ENCODE results near the gene WNT2B.

The WNT2B gene

DNA sequence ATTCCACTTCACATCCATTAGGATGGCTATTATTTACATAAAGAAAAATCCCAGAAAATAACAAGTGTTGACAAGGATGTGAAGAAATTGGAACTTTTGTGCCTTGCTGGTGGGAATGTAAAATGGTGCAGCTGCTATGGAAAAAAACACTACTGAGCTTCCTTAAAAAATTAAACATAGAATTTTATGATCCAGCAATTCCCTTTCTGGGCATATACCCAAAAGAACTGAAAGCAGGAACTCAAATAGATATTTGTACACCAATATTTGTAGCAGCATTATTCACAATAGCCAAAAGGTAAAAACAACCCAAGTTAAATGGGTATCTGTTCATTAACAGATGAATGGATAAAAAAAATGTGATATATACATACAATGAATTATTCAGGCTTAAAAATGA, 45.6 kb downstream of the WNT2B start:
- Histone ChIP-seq H2BK5ac (ENCODE audit: low read length) (no peak overlapping the region), H3K9ac (ENCODE audit: low read depth, low read length, poor library complexity) (no peak overlapping the region), H3K9me3 (replicated peaks in 1 of 2; ENCODE audit: control insufficient read depth in 2 of 2, insufficient read depth in 1 of 2, low read depth in 1 of 2, low read length in 2 of 2) (no peaks in the 10 kb centered on the region), H3K4me1 (ENCODE audit: control insufficient read depth in 2 of 2, insufficient read depth in 1 of 2, low read depth in 1 of 2, low read length in 2 of 2) (peaks cover 2% of the 10 kb centered on the region in 2 donors), H2AFZ (ENCODE audit: low read length) (no peak overlapping the region), H3K79me1 (ENCODE audit: low read depth, low read length) (no peaks in the 10 kb centered on the region), H2AK5ac (ENCODE audit: low read depth, low read length) (no peak overlapping the region), H2BK12ac (ENCODE audit: low read length) (no peak overlapping the region), H3K18ac (ENCODE audit: low read length) (no peak overlapping the region), H3K23ac (ENCODE audit: low read depth, low read length, poor library complexity) (no peak overlapping the region), H4K8ac (ENCODE audit: low read depth, low read length) (no peak overlapping the region), H3K4ac (ENCODE audit: low read length) (no peak overlapping the region), H2BK15ac (ENCODE audit: low read length) (no peak overlapping the region), H3K27me3 (ENCODE audit: control insufficient read depth in 3 of 3, insufficient read depth in 3 of 3, low read depth in 1 of 3, low read length in 3 of 3) (no peaks in the 10 kb centered on the region), H3K4me3 (ENCODE audit: low read length in 2 of 2) (no peak overlapping the region), H3K27ac (replicated peaks; ENCODE audit: low read length) (no peak overlapping the region), H3K36me3 (replicated peaks in 1 of 2; ENCODE audit: control insufficient read depth in 2 of 2, insufficient read depth in 2 of 2, low read length in 2 of 2) (peaks cover 0 to 53% of the 10 kb centered on the region in 2 donors), H2BK120ac (ENCODE audit: low read depth, low read length) (no peak overlapping the region), H3K4me2 (ENCODE audit: insufficient read depth, low read length, poor library complexity, severe bottlenecking) (no peak overlapping the region), H4K91ac (ENCODE audit: low read depth, low read length, poor library complexity) (no peak overlapping the region), H3K14ac (ENCODE audit: low read length) (no peak overlapping the region)
- no peak for DNase-seq (ENCODE audit: low spot score)

DNA sequence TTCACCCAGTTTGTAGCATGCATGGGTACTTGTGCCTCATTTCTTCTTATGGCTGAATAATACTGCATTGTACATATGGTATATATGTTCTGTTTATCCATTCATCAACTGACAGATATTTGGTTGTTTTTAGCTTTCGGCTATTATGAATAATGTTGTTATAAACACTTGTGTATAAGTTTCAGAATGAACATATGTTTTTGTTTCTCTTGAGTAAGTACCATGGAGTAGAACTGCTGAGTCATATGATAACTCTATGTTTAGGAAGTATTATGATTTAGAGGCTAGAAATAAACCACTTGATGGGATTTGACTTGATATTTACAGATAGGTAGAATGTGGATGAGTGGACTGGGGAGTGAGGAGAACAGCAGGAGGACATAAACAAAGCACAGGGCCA, 48.6 kb downstream of the WNT2B start:
- H3K27me3 ChIP-seq (ENCODE audit: control insufficient read depth in 3 of 3, insufficient read depth in 3 of 3, low read depth in 1 of 3, low read length in 3 of 3) = no peaks in the 10 kb centered on the region
- H3K23ac ChIP-seq (ENCODE audit: low read depth, low read length, poor library complexity) = no peak overlapping the region
- H3K36me3 ChIP-seq (replicated peaks in 1 of 2; ENCODE audit: control insufficient read depth in 2 of 2, insufficient read depth in 2 of 2, low read length in 2 of 2) = peaks cover 0 to 43% of the 10 kb centered on the region in 2 donors
- H2BK15ac ChIP-seq (ENCODE audit: low read length) = no peak overlapping the region
- no peak overlapping the region for H3K14ac ChIP-seq (ENCODE audit: low read length)
- H2BK120ac ChIP-seq (ENCODE audit: low read depth, low read length) = no peak overlapping the region
- H2AFZ ChIP-seq (ENCODE audit: low read length) = no peak overlapping the region
- no peak overlapping the region for H3K27ac ChIP-seq (replicated peaks; ENCODE audit: low read length)
- H4K91ac ChIP-seq (ENCODE audit: low read depth, low read length, poor library complexity) = no peak overlapping the region
- no peak overlapping the region for H2BK5ac ChIP-seq (ENCODE audit: low read length)
- H3K79me1 ChIP-seq (ENCODE audit: low read depth, low read length) = no peaks in the 10 kb centered on the region
- DNase-seq (ENCODE audit: low spot score) = no peak
- WGBS, 2 donors (ENCODE audit: extremely low coverage in 2 of 2, insufficient read length in 2 of 2, insufficient replicate concordance in 1 of 2) = no CpG with 5 or more reads among the region's 1 CpG
- H3K4ac ChIP-seq (ENCODE audit: low read length) = no peak overlapping the region
- H2BK12ac ChIP-seq (ENCODE audit: low read length) = no peak overlapping the region
- H3K9me3 ChIP-seq (replicated peaks in 1 of 2; ENCODE audit: control insufficient read depth in 2 of 2, insufficient read depth in 1 of 2, low read depth in 1 of 2, low read length in 2 of 2) = no peaks in the 10 kb centered on the region
- peaks cover 2% of the 10 kb centered on the region in 2 donors for H3K4me1 ChIP-seq (ENCODE audit: control insufficient read depth in 2 of 2, insufficient read depth in 1 of 2, low read depth in 1 of 2, low read length in 2 of 2)
- H4K8ac ChIP-seq (ENCODE audit: low read depth, low read length) = no peak overlapping the region
- H3K4me3 ChIP-seq (ENCODE audit: low read length in 2 of 2) = no peak overlapping the region
- H3K9ac ChIP-seq (ENCODE audit: low read depth, low read length, poor library complexity) = no peak overlapping the region
- H2AK5ac ChIP-seq (ENCODE audit: low read depth, low read length) = no peak overlapping the region
- no peak overlapping the region for H3K4me2 ChIP-seq (ENCODE audit: insufficient read depth, low read length, poor library complexity, severe bottlenecking)
- no peak overlapping the region for H3K18ac ChIP-seq (ENCODE audit: low read length)

DNA sequence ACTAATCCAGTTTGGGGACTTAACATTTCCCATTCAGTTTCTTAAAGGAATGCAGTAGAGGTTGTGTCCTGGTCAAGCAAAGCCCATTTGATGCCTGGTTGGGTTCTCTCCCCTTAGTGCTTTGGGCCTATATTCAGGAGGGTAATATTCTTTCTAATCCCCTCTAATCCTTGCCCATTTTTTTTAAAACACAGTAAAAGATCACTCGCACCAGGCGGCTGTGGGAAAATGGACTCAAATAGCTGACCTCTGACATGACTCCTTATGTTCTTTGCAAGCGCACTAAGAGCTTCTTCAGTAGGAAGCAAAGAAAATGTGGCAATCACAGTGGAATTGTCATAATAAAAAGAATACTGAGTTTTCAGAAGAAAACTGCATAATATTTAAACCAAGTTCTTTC, 49.9 kb downstream of the WNT2B start:
- peak; percentile 39 for DNase-seq (ENCODE audit: low spot score)
- no peak overlapping the region for H3K18ac ChIP-seq (ENCODE audit: low read length)
- H2AK5ac ChIP-seq (ENCODE audit: low read depth, low read length) = no peak overlapping the region
- H2BK15ac ChIP-seq (ENCODE audit: low read length) = no peak overlapping the region
- no peaks in the 10 kb centered on the region for H3K79me1 ChIP-seq (ENCODE audit: low read depth, low read length)
- H4K8ac ChIP-seq (ENCODE audit: low read depth, low read length) = no peak overlapping the region
- H3K14ac ChIP-seq (ENCODE audit: low read length) = no peak overlapping the region
- no peak overlapping the region for H4K91ac ChIP-seq (ENCODE audit: low read depth, low read length, poor library complexity)
- H2AFZ ChIP-seq (ENCODE audit: low read length) = no peak overlapping the region
- H3K4me2 ChIP-seq (ENCODE audit: insufficient read depth, low read length, poor library complexity, severe bottlenecking) = no peak overlapping the region
- no peaks in the 10 kb centered on the region for H3K27me3 ChIP-seq (ENCODE audit: control insufficient read depth in 3 of 3, insufficient read depth in 3 of 3, low read depth in 1 of 3, low read length in 3 of 3)
- no peaks in the 10 kb centered on the region for H3K9me3 ChIP-seq (replicated peaks in 1 of 2; ENCODE audit: control insufficient read depth in 2 of 2, insufficient read depth in 1 of 2, low read depth in 1 of 2, low read length in 2 of 2)
- H3K9ac ChIP-seq (ENCODE audit: low read depth, low read length, poor library complexity) = no peak overlapping the region
- H3K4me1 ChIP-seq (ENCODE audit: control insufficient read depth in 2 of 2, insufficient read depth in 1 of 2, low read depth in 1 of 2, low read length in 2 of 2) = peaks cover 2% of the 10 kb centered on the region in 2 donors
- WGBS, 2 donors (ENCODE audit: extremely low coverage in 2 of 2, insufficient read length in 2 of 2, insufficient replicate concordance in 1 of 2) = no CpG with 5 or more reads among the region's 3 CpGs
- no peak overlapping the region for H3K4me3 ChIP-seq (ENCODE audit: low read length in 2 of 2)
- peak overlapping the region; percentile 25 for H3K27ac ChIP-seq (replicated peaks; ENCODE audit: low read length)
- H2BK12ac ChIP-seq (ENCODE audit: low read length) = no peak overlapping the region
- no peak overlapping the region for H3K23ac ChIP-seq (ENCODE audit: low read depth, low read length, poor library complexity)
- no peak overlapping the region for H3K4ac ChIP-seq (ENCODE audit: low read length)
- no peak overlapping the region for H2BK5ac ChIP-seq (ENCODE audit: low read length)
- peaks cover 0 to 41% of the 10 kb centered on the region in 2 donors for H3K36me3 ChIP-seq (replicated peaks in 1 of 2; ENCODE audit: control insufficient read depth in 2 of 2, insufficient read depth in 2 of 2, low read length in 2 of 2)
- no peak overlapping the region for H2BK120ac ChIP-seq (ENCODE audit: low read depth, low read length)

DNA sequence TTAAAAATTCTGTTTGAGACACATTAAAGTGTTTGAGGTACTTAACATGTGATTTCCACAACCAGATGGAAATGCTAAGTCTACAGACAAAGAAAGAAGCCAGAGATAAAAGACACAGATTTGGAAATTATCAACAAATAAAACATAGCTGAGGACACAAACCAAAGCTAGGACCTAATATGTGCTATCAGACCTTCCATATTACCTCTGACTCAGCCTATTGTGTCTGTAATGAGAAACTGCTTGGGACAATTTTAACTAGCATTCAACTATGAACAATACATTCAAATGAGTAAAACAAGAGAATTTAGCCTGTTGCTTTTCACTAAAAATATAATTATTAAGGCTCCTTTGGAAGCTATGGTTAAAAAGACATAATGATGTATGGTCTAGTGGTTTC, 54.6 kb downstream of the WNT2B start:
- Histone ChIP-seq H3K18ac (ENCODE audit: low read length) (no peak overlapping the region), H3K27me3 (ENCODE audit: control insufficient read depth in 3 of 3, insufficient read depth in 3 of 3, low read depth in 1 of 3, low read length in 3 of 3) (no peaks in the 10 kb centered on the region), H2BK15ac (ENCODE audit: low read length) (no peak overlapping the region), H2AK5ac (ENCODE audit: low read depth, low read length) (no peak overlapping the region), H3K36me3 (replicated peaks in 1 of 2; ENCODE audit: control insufficient read depth in 2 of 2, insufficient read depth in 2 of 2, low read length in 2 of 2) (peaks cover 0 to 25% of the 10 kb centered on the region in 2 donors), H3K9ac (ENCODE audit: low read depth, low read length, poor library complexity) (no peak overlapping the region), H2BK120ac (ENCODE audit: low read depth, low read length) (no peak overlapping the region), H3K14ac (ENCODE audit: low read length) (no peak overlapping the region), H4K91ac (ENCODE audit: low read depth, low read length, poor library complexity) (no peak overlapping the region), H4K8ac (ENCODE audit: low read depth, low read length) (no peak overlapping the region), H3K4me2 (ENCODE audit: insufficient read depth, low read length, poor library complexity, severe bottlenecking) (no peak overlapping the region), H3K4me1 (ENCODE audit: control insufficient read depth in 2 of 2, insufficient read depth in 1 of 2, low read depth in 1 of 2, low read length in 2 of 2) (peaks cover 1 to 2% of the 10 kb centered on the region in 2 donors), H3K23ac (ENCODE audit: low read depth, low read length, poor library complexity) (no peak overlapping the region), H3K4ac (ENCODE audit: low read length) (no peak overlapping the region), H2BK5ac (ENCODE audit: low read length) (no peak overlapping the region), H2BK12ac (ENCODE audit: low read length) (no peak overlapping the region), H3K79me1 (ENCODE audit: low read depth, low read length) (no peaks in the 10 kb centered on the region), H3K4me3 (ENCODE audit: low read length in 2 of 2) (no peak overlapping the region), H2AFZ (ENCODE audit: low read length) (no peak overlapping the region), H3K9me3 (replicated peaks in 1 of 2; ENCODE audit: control insufficient read depth in 2 of 2, insufficient read depth in 1 of 2, low read depth in 1 of 2, low read length in 2 of 2) (peaks cover 0 to 2% of the 10 kb centered on the region in 2 donors), H3K27ac (replicated peaks; ENCODE audit: low read length) (no peak overlapping the region)
- no peak for DNase-seq (ENCODE audit: low spot score)

All from neuronal stem cell (in vitro differentiated cells).